ENCODE measurements around the gene SGSM1.

GRCh38 chr22:24865508-24865907 is 59.5 kb downstream of the SGSM1 start:
- TF ChIP-seq POLR2A (IDR thresholded peaks at IDR 0.05) = no peak
- TF ChIP-seq CTCF (IDR thresholded peaks at IDR 0.05) = no peak

All from breast epithelium (tissue), 3 donors.